Breast epithelium (tissue), 3 donors: ENCODE results near the gene CAPRIN2.

Source experiments
- CTCF ChIP-seq, 3 donors: fragments of 450-650 bp; IDR thresholded peaks; one replicate each; pipeline ENCODE4 v1.5.1; 2016 to 2017; ENCODE audit warnings: antibody characterized with exemption in 3 of 3, mild to moderate bottlenecking in 3 of 3, moderate library complexity in 3 of 3
- POLR2AphosphoS5 ChIP-seq, 3 donors: sonication (generic); formaldehyde crosslinking; IDR thresholded peaks; one replicate each; pipeline ENCODE4 v1.6.1; 2017; ENCODE audit warnings: antibody characterized with exemption in 3 of 3

DNA sequence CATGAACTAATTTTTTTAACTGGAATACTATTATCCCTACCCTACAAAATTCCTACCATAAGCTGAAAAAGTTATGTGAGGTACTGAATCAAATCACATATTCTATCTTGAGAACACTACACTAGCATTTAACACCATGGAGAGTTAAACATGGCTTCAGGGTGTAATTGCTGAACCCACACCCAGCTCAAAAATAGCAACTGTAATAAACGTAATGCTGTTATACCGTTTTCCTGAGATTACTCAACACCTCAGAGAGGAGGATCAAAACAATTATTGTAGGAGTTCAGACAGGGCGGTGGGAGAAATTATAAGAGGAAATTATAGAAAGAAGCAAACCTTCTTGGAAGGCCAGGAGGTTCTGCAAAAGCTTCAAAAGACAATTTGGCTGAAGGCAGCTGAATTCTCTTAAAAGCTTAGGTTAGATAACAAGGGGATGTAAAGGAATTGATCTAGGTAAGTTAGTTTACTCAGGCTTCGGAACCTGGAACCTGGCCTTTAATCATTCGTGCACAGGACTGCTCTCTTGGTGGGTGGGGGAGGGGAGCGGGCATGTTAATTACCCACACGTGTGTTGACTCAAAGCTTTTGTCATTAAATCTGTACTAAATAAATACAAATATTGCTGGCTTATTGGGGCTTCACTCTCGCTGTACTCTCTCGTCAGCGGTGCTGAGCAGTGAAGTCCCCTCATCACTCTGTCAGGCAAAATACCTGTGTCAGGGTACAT lies 47.0 kb downstream of the CAPRIN2 start:
- TF ChIP-seq POLR2AphosphoS5 (IDR thresholded peaks at IDR 0.05) (no peak), CTCF (IDR thresholded peaks at IDR 0.05) (no peak)
